ENCODE results near the gene MGAT4C. TPM values are rescaled to one million over a fixed set of nuclear protein-coding genes. Genes with fewer than 3 reads are reported as not detected.
A peak's percentile ranks its signal among the peaks of the same experiment; 100 is the strongest.

The MGAT4C gene
- total RNA-seq (2014; rRNA removed; shearing (Covaris generic)) (4.3 and 4.7 TPM in 2 replicates), polyA plus RNA-seq (2016; fragmentation: Nextera tagmentation; extraction: Ambion mirVana) (4.1 and 4.5 TPM in 2 replicates)
- long read RNA-seq, full-length matches to known transcripts, result 3 of 7 reads
- long read RNA-seq, partial matches to known transcripts, result 0 of 7 reads
- long read RNA-seq, other reads (novel, unspliced or antisense), result 4 of 7 reads

DNA sequence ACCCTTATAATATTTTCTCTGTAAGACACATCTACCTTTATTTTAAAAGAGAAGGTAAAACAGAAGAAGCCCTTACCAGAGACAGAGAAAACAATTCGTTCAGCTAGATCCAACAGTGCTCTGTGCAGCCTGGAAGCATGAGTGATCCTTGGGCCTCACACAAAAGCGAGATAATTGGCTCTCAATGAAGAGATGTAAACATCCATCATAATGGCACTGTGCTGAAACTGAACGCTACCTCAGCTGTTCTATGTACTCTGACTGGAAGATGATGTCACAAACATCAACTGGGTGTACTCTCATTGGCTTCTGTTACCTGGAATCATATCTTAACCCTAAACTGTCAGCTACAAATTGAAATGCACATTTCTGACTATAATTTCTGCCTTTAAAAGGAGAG, at the start of gene MGAT4C:
Gene MGAT4C (minus strand): TSS at position 229 of the 400 bp plus-strand sequence.
- Histone ChIP-seq H2AFZ (no peak within 1 kb of the TSS), H3K4me1 (ENCODE audit: insufficient read depth) (peaks cover under 1% of the 10 kb centered on the region; the same call in 1 of the 2 replicates), H3F3A (replicated peaks; ENCODE audit: low read depth) (no peaks in the 10 kb centered on the region), H3K27ac (ENCODE audit: low read depth) (no peak within 1 kb of the TSS), H3K4me2 (no peak within 1 kb of the TSS), H4K20me1 (replicated peaks; ENCODE audit: insufficient read depth) (no peaks in the 10 kb centered on the region), H3K9me2 (ENCODE audit: insufficient read depth) (no peaks in the 10 kb centered on the region), H3K79me2 (replicated peaks; ENCODE audit: insufficient read depth) (no peaks in the 10 kb centered on the region), H3K36me3 (ENCODE audit: insufficient read depth) (no peaks in the 10 kb centered on the region), H3K27me3 (ENCODE audit: insufficient read depth) (no peaks in the 10 kb centered on the region), H3K4me3 (no peak within 1 kb of the TSS)
- no peak within 1 kb of the TSS for H3K4me3 Mint-ChIP-seq
- no peaks in the 10 kb centered on the region for H3K27me3 Mint-ChIP-seq (ENCODE audit: insufficient read depth, low read depth, poor library complexity)
- H3K27ac Mint-ChIP-seq, result peak within 1 kb of the TSS; percentile 59
- H3K36me3 Mint-ChIP-seq (ENCODE audit: low read depth), result no peaks in the 10 kb centered on the region
- H3K4me1 Mint-ChIP-seq, result peaks cover 24% of the 10 kb centered on the region; the same call in 2 of the 3 replicates
- H3K9me3 Mint-ChIP-seq, result no peaks in the 10 kb centered on the region
- ATAC-seq (no peak), DNase-seq (ENCODE audit: low spot score) (no peak)
- TF ChIP-seq EZH2phosphoT487 (IDR thresholded peaks at IDR 0.05; ENCODE audit: unreplicated experiment) (no peak), ZNF331 (CRISPR knock-in tag; IDR thresholded peaks at IDR 0.05; ENCODE audit: low read depth) (no peak), STAT1 (IDR thresholded peaks at IDR 0.05; ENCODE audit: unreplicated experiment) (no peak), JUNB (IDR thresholded peaks at IDR 0.05; ENCODE audit: unreplicated experiment) (no peak), CREB1 (CRISPR knock-in tag; IDR thresholded peaks at IDR 0.05; ENCODE audit: low read depth) (no peak), ZNF114 (CRISPR knock-in tag; IDR thresholded peaks at IDR 0.05) (no peak), EZH2 (IDR thresholded peaks at IDR 0.05; ENCODE audit: low read depth, unreplicated experiment) (no peak), POLR2AphosphoS5 (IDR thresholded peaks at IDR 0.05; ENCODE audit: low read depth) (no peak), NANOG (IDR thresholded peaks at IDR 0.05; ENCODE audit: borderline replicate concordance) (no peak)
- TF ChIP-seq, protein P1, sequence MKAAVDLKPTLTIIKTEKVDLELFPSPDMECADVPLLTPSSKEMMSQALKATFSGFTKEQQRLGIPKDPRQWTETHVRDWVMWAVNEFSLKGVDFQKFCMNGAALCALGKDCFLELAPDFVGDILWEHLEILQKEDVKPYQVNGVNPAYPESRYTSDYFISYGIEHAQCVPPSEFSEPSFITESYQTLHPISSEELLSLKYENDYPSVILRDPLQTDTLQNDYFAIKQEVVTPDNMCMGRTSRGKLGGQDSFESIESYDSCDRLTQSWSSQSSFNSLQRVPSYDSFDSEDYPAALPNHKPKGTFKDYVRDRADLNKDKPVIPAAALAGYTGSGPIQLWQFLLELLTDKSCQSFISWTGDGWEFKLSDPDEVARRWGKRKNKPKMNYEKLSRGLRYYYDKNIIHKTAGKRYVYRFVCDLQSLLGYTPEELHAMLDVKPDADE (IDR thresholded peaks at IDR 0.05), result no peak
- TF ChIP-seq, protein P2, sequence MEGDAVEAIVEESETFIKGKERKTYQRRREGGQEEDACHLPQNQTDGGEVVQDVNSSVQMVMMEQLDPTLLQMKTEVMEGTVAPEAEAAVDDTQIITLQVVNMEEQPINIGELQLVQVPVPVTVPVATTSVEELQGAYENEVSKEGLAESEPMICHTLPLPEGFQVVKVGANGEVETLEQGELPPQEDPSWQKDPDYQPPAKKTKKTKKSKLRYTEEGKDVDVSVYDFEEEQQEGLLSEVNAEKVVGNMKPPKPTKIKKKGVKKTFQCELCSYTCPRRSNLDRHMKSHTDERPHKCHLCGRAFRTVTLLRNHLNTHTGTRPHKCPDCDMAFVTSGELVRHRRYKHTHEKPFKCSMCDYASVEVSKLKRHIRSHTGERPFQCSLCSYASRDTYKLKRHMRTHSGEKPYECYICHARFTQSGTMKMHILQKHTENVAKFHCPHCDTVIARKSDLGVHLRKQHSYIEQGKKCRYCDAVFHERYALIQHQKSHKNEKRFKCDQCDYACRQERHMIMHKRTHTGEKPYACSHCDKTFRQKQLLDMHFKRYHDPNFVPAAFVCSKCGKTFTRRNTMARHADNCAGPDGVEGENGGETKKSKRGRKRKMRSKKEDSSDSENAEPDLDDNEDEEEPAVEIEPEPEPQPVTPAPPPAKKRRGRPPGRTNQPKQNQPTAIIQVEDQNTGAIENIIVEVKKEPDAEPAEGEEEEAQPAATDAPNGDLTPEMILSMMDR (conservative IDR thresholded peaks at IDR 0.05; ENCODE audit: low read depth in 2 of 2), result no peak
- TF ChIP-seq, protein P3, sequence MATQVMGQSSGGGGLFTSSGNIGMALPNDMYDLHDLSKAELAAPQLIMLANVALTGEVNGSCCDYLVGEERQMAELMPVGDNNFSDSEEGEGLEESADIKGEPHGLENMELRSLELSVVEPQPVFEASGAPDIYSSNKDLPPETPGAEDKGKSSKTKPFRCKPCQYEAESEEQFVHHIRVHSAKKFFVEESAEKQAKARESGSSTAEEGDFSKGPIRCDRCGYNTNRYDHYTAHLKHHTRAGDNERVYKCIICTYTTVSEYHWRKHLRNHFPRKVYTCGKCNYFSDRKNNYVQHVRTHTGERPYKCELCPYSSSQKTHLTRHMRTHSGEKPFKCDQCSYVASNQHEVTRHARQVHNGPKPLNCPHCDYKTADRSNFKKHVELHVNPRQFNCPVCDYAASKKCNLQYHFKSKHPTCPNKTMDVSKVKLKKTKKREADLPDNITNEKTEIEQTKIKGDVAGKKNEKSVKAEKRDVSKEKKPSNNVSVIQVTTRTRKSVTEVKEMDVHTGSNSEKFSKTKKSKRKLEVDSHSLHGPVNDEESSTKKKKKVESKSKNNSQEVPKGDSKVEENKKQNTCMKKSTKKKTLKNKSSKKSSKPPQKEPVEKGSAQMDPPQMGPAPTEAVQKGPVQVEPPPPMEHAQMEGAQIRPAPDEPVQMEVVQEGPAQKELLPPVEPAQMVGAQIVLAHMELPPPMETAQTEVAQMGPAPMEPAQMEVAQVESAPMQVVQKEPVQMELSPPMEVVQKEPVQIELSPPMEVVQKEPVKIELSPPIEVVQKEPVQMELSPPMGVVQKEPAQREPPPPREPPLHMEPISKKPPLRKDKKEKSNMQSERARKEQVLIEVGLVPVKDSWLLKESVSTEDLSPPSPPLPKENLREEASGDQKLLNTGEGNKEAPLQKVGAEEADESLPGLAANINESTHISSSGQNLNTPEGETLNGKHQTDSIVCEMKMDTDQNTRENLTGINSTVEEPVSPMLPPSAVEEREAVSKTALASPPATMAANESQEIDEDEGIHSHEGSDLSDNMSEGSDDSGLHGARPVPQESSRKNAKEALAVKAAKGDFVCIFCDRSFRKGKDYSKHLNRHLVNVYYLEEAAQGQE (IDR thresholded peaks at IDR 0.05; ENCODE audit: unreplicated experiment), result no peak
- TF ChIP-seq, protein P4, sequence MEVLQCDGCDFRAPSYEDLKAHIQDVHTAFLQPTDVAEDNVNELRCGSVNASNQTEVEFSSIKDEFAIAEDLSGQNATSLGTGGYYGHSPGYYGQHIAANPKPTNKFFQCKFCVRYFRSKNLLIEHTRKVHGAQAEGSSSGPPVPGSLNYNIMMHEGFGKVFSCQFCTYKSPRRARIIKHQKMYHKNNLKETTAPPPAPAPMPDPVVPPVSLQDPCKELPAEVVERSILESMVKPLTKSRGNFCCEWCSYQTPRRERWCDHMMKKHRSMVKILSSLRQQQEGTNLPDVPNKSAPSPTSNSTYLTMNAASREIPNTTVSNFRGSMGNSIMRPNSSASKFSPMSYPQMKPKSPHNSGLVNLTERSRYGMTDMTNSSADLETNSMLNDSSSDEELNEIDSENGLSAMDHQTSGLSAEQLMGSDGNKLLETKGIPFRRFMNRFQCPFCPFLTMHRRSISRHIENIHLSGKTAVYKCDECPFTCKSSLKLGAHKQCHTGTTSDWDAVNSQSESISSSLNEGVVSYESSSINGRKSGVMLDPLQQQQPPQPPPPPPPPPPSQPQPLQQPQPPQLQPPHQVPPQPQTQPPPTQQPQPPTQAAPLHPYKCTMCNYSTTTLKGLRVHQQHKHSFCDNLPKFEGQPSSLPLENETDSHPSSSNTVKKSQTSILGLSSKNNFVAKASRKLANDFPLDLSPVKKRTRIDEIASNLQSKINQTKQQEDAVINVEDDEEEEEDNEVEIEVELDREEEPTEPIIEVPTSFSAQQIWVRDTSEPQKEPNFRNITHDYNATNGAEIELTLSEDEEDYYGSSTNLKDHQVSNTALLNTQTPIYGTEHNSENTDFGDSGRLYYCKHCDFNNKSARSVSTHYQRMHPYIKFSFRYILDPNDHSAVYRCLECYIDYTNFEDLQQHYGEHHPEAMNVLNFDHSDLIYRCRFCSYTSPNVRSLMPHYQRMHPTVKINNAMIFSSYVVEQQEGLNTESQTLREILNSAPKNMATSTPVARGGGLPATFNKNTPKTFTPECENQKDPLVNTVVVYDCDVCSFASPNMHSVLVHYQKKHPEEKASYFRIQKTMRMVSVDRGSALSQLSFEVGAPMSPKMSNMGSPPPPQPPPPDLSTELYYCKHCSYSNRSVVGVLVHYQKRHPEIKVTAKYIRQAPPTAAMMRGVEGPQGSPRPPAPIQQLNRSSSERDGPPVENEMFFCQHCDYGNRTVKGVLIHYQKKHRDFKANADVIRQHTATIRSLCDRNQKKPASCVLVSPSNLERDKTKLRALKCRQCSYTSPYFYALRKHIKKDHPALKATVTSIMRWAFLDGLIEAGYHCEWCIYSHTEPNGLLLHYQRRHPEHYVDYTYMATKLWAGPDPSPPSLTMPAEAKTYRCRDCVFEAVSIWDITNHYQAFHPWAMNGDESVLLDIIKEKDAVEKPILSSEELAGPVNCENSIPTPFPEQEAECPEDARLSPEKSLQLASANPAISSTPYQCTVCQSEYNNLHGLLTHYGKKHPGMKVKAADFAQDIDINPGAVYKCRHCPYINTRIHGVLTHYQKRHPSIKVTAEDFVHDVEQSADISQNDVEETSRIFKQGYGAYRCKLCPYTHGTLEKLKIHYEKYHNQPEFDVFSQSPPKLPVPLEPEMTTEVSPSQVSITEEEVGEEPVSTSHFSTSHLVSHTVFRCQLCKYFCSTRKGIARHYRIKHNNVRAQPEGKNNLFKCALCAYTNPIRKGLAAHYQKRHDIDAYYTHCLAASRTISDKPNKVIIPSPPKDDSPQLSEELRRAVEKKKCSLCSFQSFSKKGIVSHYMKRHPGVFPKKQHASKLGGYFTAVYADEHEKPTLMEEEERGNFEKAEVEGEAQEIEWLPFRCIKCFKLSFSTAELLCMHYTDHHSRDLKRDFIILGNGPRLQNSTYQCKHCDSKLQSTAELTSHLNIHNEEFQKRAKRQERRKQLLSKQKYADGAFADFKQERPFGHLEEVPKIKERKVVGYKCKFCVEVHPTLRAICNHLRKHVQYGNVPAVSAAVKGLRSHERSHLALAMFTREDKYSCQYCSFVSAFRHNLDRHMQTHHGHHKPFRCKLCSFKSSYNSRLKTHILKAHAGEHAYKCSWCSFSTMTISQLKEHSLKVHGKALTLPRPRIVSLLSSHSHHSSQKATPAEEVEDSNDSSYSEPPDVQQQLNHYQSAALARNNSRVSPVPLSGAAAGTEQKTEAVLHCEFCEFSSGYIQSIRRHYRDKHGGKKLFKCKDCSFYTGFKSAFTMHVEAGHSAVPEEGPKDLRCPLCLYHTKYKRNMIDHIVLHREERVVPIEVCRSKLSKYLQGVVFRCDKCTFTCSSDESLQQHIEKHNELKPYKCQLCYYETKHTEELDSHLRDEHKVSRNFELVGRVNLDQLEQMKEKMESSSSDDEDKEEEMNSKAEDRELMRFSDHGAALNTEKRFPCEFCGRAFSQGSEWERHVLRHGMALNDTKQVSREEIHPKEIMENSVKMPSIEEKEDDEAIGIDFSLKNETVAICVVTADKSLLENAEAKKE (CRISPR knock-in tag; IDR thresholded peaks at IDR 0.05), result no peak

Data from GM23338 (cell line).